ENCODE data around the gene ZNF337.
A peak's percentile ranks its signal among the peaks of the same experiment; 100 is the strongest.
"Not testable (repeated sequence)": the region's sequence is repeated elsewhere in the genome, so short reads cannot be mapped to it uniquely, and the experiment has no call there.

Gene ZNF337

GRCh38 chr20:25632940-25633790 is 63.5 kb downstream of the ZNF337 start:
- intact Hi-C loops (cut with DNase I) = no loop called here
- DNase-seq = no peak

GRCh38 chr20:25630615-25631014 is 66.0 kb downstream of the ZNF337 start:
- DNase-seq; intact Hi-C loops (cut with DNase I): not testable (repeated sequence)

- no peak for DNase-seq
- intact Hi-C loops (cut with DNase I) = loop anchor here (10.0 kb wide), 2 partner anchors 225 to 375 kb away; partner anchors contain the start of gene GINS1
These were observed 66.7 kb downstream of the ZNF337 start for GRCh38 chr20:25629816-25630499.

GRCh38 chr20:25626779-25627178 is 69.9 kb downstream of the ZNF337 start:
- no peak for DNase-seq
- intact Hi-C loops (cut with DNase I) = loop anchor here (10.0 kb wide), 2 partner anchors 222 to 372 kb away; partner anchors contain the start of gene GINS1

- intact Hi-C loops (cut with DNase I) = loop anchor here (1.0 to 10.0 kb wide), 4 partner anchors 72 to 370 kb away; partner anchors contain the start of genes GINS1 and ZNF337
- peak in 3 of 10 donors; percentile 30 to 83 (median 43) for DNase-seq
These were observed 72.1 kb downstream of the ZNF337 start for GRCh38 chr20:25624500-25624939.
